H1 (cell line): Measurements from ENCODE around the gene ARHGEF11. TPM values are rescaled to one million over a fixed set of nuclear protein-coding genes. Genes with fewer than 3 reads are reported as not detected.

Experiments used
- CTCF ChIA-PET: fragments of 300-600 bp; sonication (Branson Sonifier 250); formaldehyde crosslinking; loops from one replicate; lab custom pipeline; 2021; ENCODE audit not compliant: partially characterized antibody; lab: Charles Lee
- POLR2A ChIA-PET: fragments of 300-600 bp; sonication (Branson Sonifier 250); formaldehyde crosslinking; loops from one replicate; lab custom pipeline; 2021; ENCODE audit warnings: inconsistent platforms; ENCODE audit not compliant: partially characterized antibody; lab: Charles Lee
- DNase-seq, 2 experiments: peaks; one replicate each; pipeline versions ENCODE4 v3.0.0 to v3.0.0-alpha.2; 2010 to 2022; ENCODE audit warnings: low spot score in 2 of 2, low read depth in 1 of 2, mixed read lengths in 1 of 2
- FAIRE-seq: peaks from 2 replicates; lab custom pipeline; 2011; peaks lifted over from hg19 to GRCh38; lab: Jason Lieb, UNC
- H2AFZ ChIP-seq: 2 replicates; pipeline ENCODE4 v1.8.1; 2012; ENCODE audit warnings: low read length, inconsistent platforms
- H2AK5ac ChIP-seq: 2 replicates; pipeline ENCODE4 v1.6.1; 2013; ENCODE audit warnings: low read depth, low read length
- H2BK120ac ChIP-seq: replicated peaks from 2 replicates; pipeline ENCODE3; 2013; ENCODE audit warnings: low read depth, low read length, inconsistent platforms
- H2BK12ac ChIP-seq: 2 replicates; pipeline ENCODE4 v1.6.1; 2013; ENCODE audit warnings: low read depth, low read length
- H2BK15ac ChIP-seq: 2 replicates; pipeline ENCODE4 v1.6.1; 2013; ENCODE audit warnings: low read length
- H2BK20ac ChIP-seq: 2 replicates; pipeline ENCODE4 v1.6.1; 2013; ENCODE audit warnings: low read length
- H2BK5ac ChIP-seq: 2 replicates; pipeline ENCODE4 v1.6.1; 2013; ENCODE audit warnings: low read depth, low read length
- H3K14ac ChIP-seq: 2 replicates; pipeline ENCODE4 v1.6.1; 2013; ENCODE audit warnings: inconsistent platforms; ENCODE audit not compliant: insufficient read length
- H3K18ac ChIP-seq: 2 replicates; pipeline ENCODE4 v1.6.1; 2013; ENCODE audit warnings: low read length; ENCODE audit errors: extremely low read depth
- H3K23ac ChIP-seq: 2 replicates; pipeline ENCODE4 v1.6.1; 2013; ENCODE audit warnings: inconsistent platforms; ENCODE audit not compliant: insufficient read length
- H3K23me2 ChIP-seq: 2 replicates; pipeline ENCODE4 v1.6.1; 2013; ENCODE audit warnings: low read depth, low read length
- H3K27ac ChIP-seq: 2 replicates; pipeline ENCODE4 v1.6.1; 2011; ENCODE audit warnings: low read depth, low read length, inconsistent platforms
- H3K27me3 ChIP-seq, 4 experiments: replicated peaks in 1 of 4; 1 replicate in 1 of 4; 2 replicates in 3 of 4; pipeline versions ENCODE4 v1.6.1 to v1.8.1; 2011 to 2013; ENCODE audit warnings: low read length in 3 of 4, mild to moderate bottlenecking in 3 of 4, inconsistent platforms in 2 of 4, mixed read lengths in 2 of 4, moderate library complexity in 1 of 4; ENCODE audit not compliant: control insufficient read depth in 3 of 4, insufficient read depth in 3 of 4; ENCODE audit errors: extremely low read depth in 1 of 4
- H3K36me3 ChIP-seq, 4 experiments: 2 replicates each; pipeline versions ENCODE4 v1.6.1 to v1.8.1; 2011 to 2013; ENCODE audit warnings: mild to moderate bottlenecking in 4 of 4, low read length in 3 of 4, moderate library complexity in 2 of 4, control low read depth in 1 of 4, inconsistent platforms in 1 of 4; ENCODE audit not compliant: insufficient read depth in 4 of 4, control insufficient read depth in 2 of 4
- H3K4ac ChIP-seq: replicated peaks from 2 replicates; pipeline ENCODE3; 2013; ENCODE audit warnings: low read length, low read depth, mixed read lengths, inconsistent platforms; ENCODE audit not compliant: insufficient read length
- H3K4me1 ChIP-seq, 4 experiments: replicated peaks in 1 of 4; 1 replicate in 1 of 4; 2 replicates in 3 of 4; pipeline versions ENCODE4 v1.6.1 to v1.8.1; 2011 to 2013; ENCODE audit warnings: low read length in 3 of 4, inconsistent platforms in 2 of 4, mixed read lengths in 1 of 4; ENCODE audit not compliant: insufficient read depth in 4 of 4, control insufficient read depth in 3 of 4
- H3K4me2 ChIP-seq, 2 experiments: 2 replicates each; pipeline versions ENCODE4 v1.6.1 to v1.8.1; 2011 to 2013; ENCODE audit warnings: low read depth in 2 of 2, low read length in 2 of 2, control low read depth in 1 of 2, inconsistent platforms in 1 of 2, mild to moderate bottlenecking in 1 of 2; ENCODE audit not compliant: insufficient read depth in 1 of 2
- H3K4me3 ChIP-seq, 4 experiments: fragments of 200-600, 300-600 bp in 1 of 4; sonication (generic), shearing (Covaris generic), sonication (Bioruptor Twin) in 1 of 4; 2 replicates each; pipeline versions ENCODE4 v1.5.1 to v1.8.1; 2011 to 2016; ENCODE audit warnings: low read length in 4 of 4, low read depth in 3 of 4, control low read depth in 2 of 4, inconsistent platforms in 2 of 4, mild to moderate bottlenecking in 2 of 4, mixed read lengths in 1 of 4, moderate library complexity in 1 of 4; ENCODE audit not compliant: insufficient read depth in 2 of 4; ENCODE audit errors: extremely low read depth in 1 of 4
- H3K56ac ChIP-seq: replicated peaks from 2 replicates; pipeline ENCODE3; 2013; ENCODE audit warnings: low read depth, mild to moderate bottlenecking, mixed read lengths, low read length, inconsistent platforms; ENCODE audit not compliant: insufficient read length
- H3K79me1 ChIP-seq: 2 replicates; pipeline ENCODE4 v1.6.1; 2013; ENCODE audit warnings: low read depth, low read length, control low read depth
- H3K79me2 ChIP-seq, 2 experiments: 2 replicates each; pipeline versions ENCODE4 v1.6.1 to v1.8.1; 2012 to 2013; ENCODE audit warnings: low read length in 2 of 2, mild to moderate bottlenecking in 2 of 2, inconsistent platforms in 1 of 2; ENCODE audit not compliant: insufficient read depth in 2 of 2, control insufficient read depth in 1 of 2
- H3K9ac ChIP-seq, 4 experiments: replicated peaks in 1 of 4; 1 replicate in 1 of 4; 2 replicates in 3 of 4; pipeline versions ENCODE4 v1.6.1 to v1.8.1; 2011 to 2013; ENCODE audit warnings: low read depth in 3 of 4, low read length in 3 of 4, control low read depth in 2 of 4, mild to moderate bottlenecking in 2 of 4, moderate library complexity in 2 of 4, inconsistent platforms in 1 of 4; ENCODE audit errors: extremely low read depth in 1 of 4
- H3K9me3 ChIP-seq, 2 experiments: 2 replicates each; pipeline versions ENCODE4 v1.6.1 to v1.8.1; 2012 to 2013; ENCODE audit warnings: mild to moderate bottlenecking in 2 of 2, moderate library complexity in 2 of 2, control low read depth in 1 of 2, inconsistent platforms in 1 of 2, low read depth in 1 of 2, low read length in 1 of 2, mixed read lengths in 1 of 2; ENCODE audit not compliant: insufficient read depth in 2 of 2
- H4K20me1 ChIP-seq, 2 experiments: replicated peaks in 1 of 2; 2 replicates each; pipeline versions ENCODE3 to v1.8.1; 2011 to 2013; ENCODE audit warnings: inconsistent platforms in 2 of 2, low read length in 2 of 2, mild to moderate bottlenecking in 1 of 2; ENCODE audit not compliant: insufficient read depth in 2 of 2, control insufficient read depth in 1 of 2
- H4K5ac ChIP-seq: 2 replicates; pipeline ENCODE4 v1.6.1; 2013; ENCODE audit warnings: low read length, low read depth, mixed read lengths, inconsistent platforms; ENCODE audit not compliant: insufficient read length
- H4K8ac ChIP-seq: 2 replicates; pipeline ENCODE4 v1.8.0; 2013; ENCODE audit warnings: mild to moderate bottlenecking, moderate library complexity, low read length, inconsistent platforms; ENCODE audit not compliant: insufficient read depth; ENCODE audit errors: extremely low read depth
- H4K91ac ChIP-seq: replicated peaks from 2 replicates; pipeline ENCODE3; 2013; ENCODE audit warnings: low read length, mixed read lengths, inconsistent platforms; ENCODE audit not compliant: insufficient read length
- NRF1 ChIP-seq: IDR thresholded peaks from 2 replicates; pipeline ENCODE4 v1.6.1; 2011; ENCODE audit warnings: mild to moderate bottlenecking, low read depth, low read length, improper control_type of control experiment
- POLR2AphosphoS5 ChIP-seq: IDR thresholded peaks from 2 replicates; pipeline ENCODE4 v1.6.1; 2011; ENCODE audit warnings: low read depth, low read length
- SP2 ChIP-seq: IDR thresholded peaks from 2 replicates; pipeline ENCODE4 v1.6.1; 2012; ENCODE audit warnings: mild to moderate bottlenecking, low read length, inconsistent platforms
- SRF ChIP-seq: IDR thresholded peaks from 2 replicates; pipeline ENCODE4 v1.6.1; 2011; ENCODE audit warnings: mild to moderate bottlenecking, low read depth, low read length, moderate library complexity
- USF2 ChIP-seq: IDR thresholded peaks from 2 replicates; pipeline ENCODE4 v1.6.1; 2011; ENCODE audit warnings: low read length, improper control_type of control experiment
- WGBS, 2 experiments: shearing (Covaris generic) in 1 of 2; methylation state at CpG; one replicate each; pipeline versions ENCODE4 v1.1.6 to v1.1.7; 2013 to 2015; ENCODE audit warnings: low lambda C conversion rate in 2 of 2, mixed read lengths in 2 of 2, inconsistent platforms in 1 of 2, low coverage in 1 of 2, missing lambda C conversion rate in 1 of 2; ENCODE audit not compliant: insufficient replicate concordance in 2 of 2, insufficient coverage in 1 of 2, insufficient read length in 1 of 2; ENCODE audit errors: extremely low coverage in 1 of 2, missing lambda C conversion rate in 1 of 2; 5-methylcytosine and 5-hydroxymethylcytosine counted together
- polyA plus RNA-seq, 7 experiments: library from polyadenylated mRNA; depleted of rRNA in 3 of 7; stranded (reverse) in 5 of 7; unstranded in 2 of 7; fragments of >200 nt in 5 of 7; fragments of 200-250 nt in 2 of 7; gene quantifications; 1 replicate in 5 of 7; 2 replicates in 1 of 7; 4 replicates in 1 of 7; pipeline versions ENCODE4 v1.2.1 to v1.2.3, GENCODE V29; 2011 to 2013; ENCODE audit warnings: missing spikeins in 2 of 7, mixed read lengths in 2 of 7
- total RNA-seq: library from RNA; stranded (reverse); fragmentation: NEBNext Ultra II Directional; extraction: Animal tissue kit (Norgen Biotek cat#: 25700); gene quantifications from 2 replicates; pipeline ENCODE4 v1.2.1, GENCODE V29; 2021

Gene ARHGEF11
- total and polyA plus RNA-seq, 2 of the 8 experiments (the other 6 are each of a cell fraction or from before 2014, with no cell fraction given) = 19.9 to 33.1 TPM

- POLR2A ChIA-PET = interaction anchor here (1.6 kb wide), 1 partner anchor 17 kb away, joined by 3 read pairs; no protein-coding TSS in a partner anchor
Observed at GRCh38 chr1:157008502-157008901, 37.0 kb downstream of the ARHGEF11 start.

More at GRCh38 chr1:157008502-157008901, 37.0 kb downstream of the ARHGEF11 start:
- H3K4ac ChIP-seq = no peak overlapping the region
- peaks cover 3% of the 10 kb centered on the region for H3K79me1 ChIP-seq
- FAIRE-seq (no peak), DNase-seq (no peak)
- H2BK20ac ChIP-seq = no peak overlapping the region
- no peak overlapping the region; the same call in 1 of the 2 replicates for H2BK5ac ChIP-seq
- H3K27ac ChIP-seq = no peak overlapping the region
- no peaks in the 10 kb centered on the region for H3K36me3 ChIP-seq
- H2BK12ac ChIP-seq = peak overlapping the region; percentile 18; the same call in 1 of the 2 replicates
- H3K14ac ChIP-seq = no peak overlapping the region
- no peaks in the 10 kb centered on the region for H3K9me3 ChIP-seq
- H3K27me3 ChIP-seq = no peaks in the 10 kb centered on the region
- H3K18ac ChIP-seq = no peak overlapping the region
- no peak overlapping the region for H3K9ac ChIP-seq
- no peak overlapping the region for H3K56ac ChIP-seq
- TF ChIP-seq USF2 (no peak), POLR2AphosphoS5 (no peak), SP2 (no peak), SRF (no peak), NRF1 (no peak)
- no peak overlapping the region for H2AK5ac ChIP-seq
- peaks cover 0 to 76% of the 10 kb centered on the region in 2 experiments; a peak in 2 of 4 replicates for H3K79me2 ChIP-seq
- 100% methylated on average over 1 of the region's 1 CpG; no CpG with 5 or more reads in 1 of the 2 experiments for WGBS, 2 experiments
- H4K5ac ChIP-seq = no peak overlapping the region
- no peak overlapping the region for H3K23ac ChIP-seq
- no peak overlapping the region for H2BK15ac ChIP-seq
- no peak overlapping the region for H4K8ac ChIP-seq
- peaks cover under 1 to 12% of the 10 kb centered on the region in 2 experiments for H4K20me1 ChIP-seq
- no peak overlapping the region for H3K4me3 ChIP-seq
- no peak overlapping the region for H2AFZ ChIP-seq
- no peak overlapping the region for H2BK120ac ChIP-seq
- no peaks in the 10 kb centered on the region for H3K23me2 ChIP-seq
- no peak overlapping the region for H4K91ac ChIP-seq
- H3K4me1 ChIP-seq = peaks cover 4 to 19% (median 12%) of the 10 kb centered on the region in 4 experiments; a peak in 6 of 7 replicates
- no peak overlapping the region for H3K4me2 ChIP-seq
- CTCF ChIA-PET = interaction anchor here (0.9 to 2.8 kb wide), 2 partner anchors 20 to 66 kb away, joined by 3 to 11 read pairs; no protein-coding TSS in a partner anchor
